ENCODE results near the gene LIMA1.

The LIMA1 gene

DNA sequence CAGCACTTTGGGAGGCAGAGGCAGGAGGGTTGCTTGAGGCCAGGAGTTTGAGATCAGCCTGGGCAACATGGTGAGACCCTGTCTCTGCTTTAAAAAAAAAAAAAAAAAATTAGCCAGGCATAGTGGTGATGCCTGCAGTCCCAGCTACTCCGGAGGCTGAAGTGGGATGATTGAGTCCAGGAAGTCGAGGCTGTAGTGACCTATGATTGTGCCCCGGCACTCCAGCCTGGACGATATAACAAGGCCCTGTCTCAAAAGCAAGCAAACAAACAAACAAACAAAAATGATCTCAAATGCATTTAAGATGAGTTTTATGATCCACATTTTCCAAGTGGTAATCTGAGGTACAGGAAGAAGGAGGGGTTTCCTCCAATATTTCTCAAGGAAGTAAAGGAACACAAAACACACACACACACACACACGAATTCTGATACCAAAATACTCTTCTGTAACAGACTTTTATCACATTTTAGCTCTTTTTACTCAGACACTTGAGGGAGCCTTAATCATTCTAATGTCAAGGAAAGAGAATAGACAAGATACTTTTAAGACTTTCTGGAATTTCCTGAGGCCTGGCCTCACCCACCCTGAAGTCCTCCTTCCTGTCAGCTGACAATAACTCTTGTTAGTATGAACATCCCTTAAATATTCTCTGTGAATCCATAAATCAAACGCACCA is 71.8 kb downstream of the LIMA1 start:
- WGBS (ENCODE audit: extremely low coverage, insufficient coverage, insufficient read length): no CpG with 5 or more reads among the region's 6 CpGs
- no peak overlapping the region for H2AK5ac ChIP-seq (ENCODE audit: low read length)
- peaks cover 16% of the 10 kb centered on the region in 2 experiments for H3K36me3 ChIP-seq (ENCODE audit: control insufficient read depth in 1 of 2, insufficient read depth in 2 of 2, low read length in 2 of 2)
- peak overlapping the region; percentile 46 for H2BK120ac ChIP-seq (ENCODE audit: insufficient read depth, low read length, poor library complexity)
- peak overlapping the region; percentile 52 for H4K91ac ChIP-seq (ENCODE audit: low read depth, low read length)
- peak overlapping the region; percentile 33 for H3K27ac ChIP-seq (ENCODE audit: low read depth, low read length)
- H3K14ac ChIP-seq (ENCODE audit: low read length): no peak overlapping the region
- no peak overlapping the region for H3K23ac ChIP-seq (ENCODE audit: low read length)
- no peak for DNase-seq
- H3K4ac ChIP-seq (ENCODE audit: low read depth, low read length): peak overlapping the region; percentile 99
- H2AFZ ChIP-seq (ENCODE audit: insufficient read depth, low read length, poor library complexity): no peak overlapping the region
- H2BK5ac ChIP-seq (ENCODE audit: low read depth, low read length, poor library complexity): peak overlapping the region; percentile 89
- H3K4me2 ChIP-seq (ENCODE audit: low read length): no peak overlapping the region
- no peaks in the 10 kb centered on the region for H3K9me3 ChIP-seq (ENCODE audit: insufficient read depth, low read depth, low read length)
- no peak overlapping the region for H2BK12ac ChIP-seq (ENCODE audit: low read length)
- H3K27me3 ChIP-seq (ENCODE audit: insufficient read depth, low read length): no peaks in the 10 kb centered on the region
- no peak overlapping the region for H4K8ac ChIP-seq (ENCODE audit: low read depth, low read length)
- peaks cover 2 to 6% of the 10 kb centered on the region in 2 experiments for H3K4me1 ChIP-seq (ENCODE audit: control insufficient read depth in 1 of 2, insufficient read depth in 2 of 2, low read length in 2 of 2)
- H3K4me3 ChIP-seq (ENCODE audit: low read depth, low read length): no peak overlapping the region
- H3K18ac ChIP-seq (ENCODE audit: low read length): peak overlapping the region; percentile 93
- no peak overlapping the region for H3K9ac ChIP-seq (ENCODE audit: low read length)
- peaks cover 10% of the 10 kb centered on the region for H3K79me2 ChIP-seq (ENCODE audit: control insufficient read depth, insufficient read depth, low read length, poor library complexity)
- H3K79me1 ChIP-seq (ENCODE audit: low read length): peaks cover 4% of the 10 kb centered on the region
- peak overlapping the region; percentile 81 for H4K12ac ChIP-seq (ENCODE audit: low read depth, low read length)

DNA sequence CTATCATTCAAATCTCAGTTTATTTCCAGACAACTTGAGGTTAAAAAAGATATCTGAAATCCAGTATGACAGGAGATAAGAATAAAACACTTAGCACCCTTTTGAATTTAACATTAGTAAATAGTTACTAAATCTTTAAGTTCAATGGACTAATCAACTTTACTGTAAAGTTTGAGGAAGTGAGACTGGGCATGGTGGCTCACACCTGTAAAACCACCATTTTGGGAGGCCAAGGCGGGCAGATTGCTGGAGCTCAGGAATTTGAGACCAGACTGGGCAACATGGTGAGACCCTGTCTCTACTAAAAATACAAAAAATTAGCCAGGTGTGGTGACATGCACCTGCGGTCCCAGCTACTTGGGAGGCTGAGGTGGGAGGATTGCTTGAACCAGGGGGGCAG is 75.9 kb downstream of the LIMA1 start:
- no peak overlapping the region for H2BK120ac ChIP-seq (ENCODE audit: insufficient read depth, low read length, poor library complexity)
- no peak overlapping the region for H3K23ac ChIP-seq (ENCODE audit: low read length)

DNA sequence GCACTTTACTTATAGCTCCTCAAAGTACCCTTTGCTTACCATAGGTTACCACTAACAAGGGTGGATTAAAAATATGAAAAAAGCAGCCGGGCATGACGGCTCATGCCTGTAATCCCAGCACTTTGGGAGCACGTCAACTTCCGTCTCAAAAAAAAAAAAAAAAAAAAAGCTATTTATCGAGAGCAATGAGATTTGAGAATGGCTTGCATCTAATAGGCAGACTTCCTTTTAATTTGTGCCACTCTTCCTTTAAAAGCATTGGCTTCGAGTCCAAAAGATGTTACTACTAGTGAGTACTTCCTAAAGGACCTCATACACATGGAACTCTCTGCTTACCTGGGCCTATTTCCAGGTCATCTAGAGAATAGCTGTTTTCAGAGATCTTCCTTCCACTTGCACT is 77.7 kb downstream of the LIMA1 start:
- Histone ChIP-seq H3K18ac (ENCODE audit: low read length) (no peak overlapping the region), H3K4me1 (ENCODE audit: control insufficient read depth in 1 of 2, insufficient read depth in 2 of 2, low read length in 2 of 2) (peaks cover 5 to 11% of the 10 kb centered on the region in 2 experiments), H3K79me1 (ENCODE audit: low read length) (peaks cover 7% of the 10 kb centered on the region), H4K8ac (ENCODE audit: low read depth, low read length) (no peak overlapping the region), H3K36me3 (ENCODE audit: control insufficient read depth in 1 of 2, insufficient read depth in 2 of 2, low read length in 2 of 2) (peaks cover 12 to 21% of the 10 kb centered on the region in 2 experiments), H3K9ac (ENCODE audit: low read length) (no peak overlapping the region), H3K4me3 (ENCODE audit: low read depth, low read length) (no peak overlapping the region), H4K91ac (ENCODE audit: low read depth, low read length) (no peak overlapping the region), H3K4me2 (ENCODE audit: low read length) (no peak overlapping the region), H3K79me2 (ENCODE audit: control insufficient read depth, insufficient read depth, low read length, poor library complexity) (no peaks in the 10 kb centered on the region), H4K12ac (ENCODE audit: low read depth, low read length) (no peak overlapping the region), H3K27me3 (ENCODE audit: insufficient read depth, low read length) (no peaks in the 10 kb centered on the region), H3K14ac (ENCODE audit: low read length) (no peak overlapping the region), H3K27ac (ENCODE audit: low read depth, low read length) (no peak overlapping the region), H3K9me3 (ENCODE audit: insufficient read depth, low read depth, low read length) (no peaks in the 10 kb centered on the region), H2BK5ac (ENCODE audit: low read depth, low read length, poor library complexity) (no peak overlapping the region), H2BK12ac (ENCODE audit: low read length) (no peak overlapping the region), H2BK120ac (ENCODE audit: insufficient read depth, low read length, poor library complexity) (no peak overlapping the region), H3K23ac (ENCODE audit: low read length) (no peak overlapping the region), H2AK5ac (ENCODE audit: low read length) (no peak overlapping the region), H3K4ac (ENCODE audit: low read depth, low read length) (peak overlapping the region; percentile 17), H2AFZ (ENCODE audit: insufficient read depth, low read length, poor library complexity) (no peak overlapping the region)
- no CpG with 5 or more reads among the region's 6 CpGs for WGBS (ENCODE audit: extremely low coverage, insufficient coverage, insufficient read length)
- no peak for DNase-seq

More for the DNA sequence above, 75.9 kb downstream of the LIMA1 start:
- Histone ChIP-seq H4K91ac (ENCODE audit: low read depth, low read length) (no peak overlapping the region), H3K27me3 (ENCODE audit: insufficient read depth, low read length) (no peaks in the 10 kb centered on the region), H3K79me2 (ENCODE audit: control insufficient read depth, insufficient read depth, low read length, poor library complexity) (peaks cover 3% of the 10 kb centered on the region), H3K4ac (ENCODE audit: low read depth, low read length) (peak overlapping the region; percentile 84), H4K8ac (ENCODE audit: low read depth, low read length) (no peak overlapping the region), H3K79me1 (ENCODE audit: low read length) (peaks cover 7% of the 10 kb centered on the region), H2AK5ac (ENCODE audit: low read length) (no peak overlapping the region), H3K14ac (ENCODE audit: low read length) (no peak overlapping the region), H2BK5ac (ENCODE audit: low read depth, low read length, poor library complexity) (no peak overlapping the region), H3K36me3 (ENCODE audit: control insufficient read depth in 1 of 2, insufficient read depth in 2 of 2, low read length in 2 of 2) (peaks cover 13 to 23% of the 10 kb centered on the region in 2 experiments), H3K4me2 (ENCODE audit: low read length) (no peak overlapping the region), H3K4me3 (ENCODE audit: low read depth, low read length) (no peak overlapping the region), H3K4me1 (ENCODE audit: control insufficient read depth in 1 of 2, insufficient read depth in 2 of 2, low read length in 2 of 2) (peaks cover 5 to 9% of the 10 kb centered on the region in 2 experiments), H3K9ac (ENCODE audit: low read length) (no peak overlapping the region), H3K18ac (ENCODE audit: low read length) (no peak overlapping the region), H3K27ac (ENCODE audit: low read depth, low read length) (no peak overlapping the region), H3K9me3 (ENCODE audit: insufficient read depth, low read depth, low read length) (no peaks in the 10 kb centered on the region), H2BK12ac (ENCODE audit: low read length) (no peak overlapping the region), H4K12ac (ENCODE audit: low read depth, low read length) (peak overlapping the region; percentile 24), H2AFZ (ENCODE audit: insufficient read depth, low read length, poor library complexity) (no peak overlapping the region)
- no peak for DNase-seq
- WGBS (ENCODE audit: extremely low coverage, insufficient coverage, insufficient read length): no CpG with 5 or more reads among the region's 2 CpGs

DNA sequence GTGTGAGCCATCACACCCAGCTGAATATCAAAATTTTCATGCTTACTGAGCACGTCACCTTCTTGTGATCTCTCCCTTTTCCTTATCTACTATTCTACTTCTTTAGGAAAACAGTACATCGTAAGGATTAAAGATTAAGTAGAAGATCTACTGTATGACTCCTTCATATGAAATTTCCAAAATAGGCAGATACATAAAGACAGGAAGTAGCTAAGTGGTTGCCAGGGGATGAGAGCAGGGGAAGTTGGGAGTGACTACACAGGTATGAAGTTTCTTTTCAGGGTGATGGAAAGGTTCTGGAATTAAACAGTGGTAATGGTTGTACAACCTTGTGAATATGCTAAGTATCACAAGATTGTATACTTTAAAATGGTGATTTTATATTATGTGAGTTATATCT is 79.6 kb downstream of the LIMA1 start:
- Histone ChIP-seq H3K4me3 (ENCODE audit: low read depth, low read length) (no peak overlapping the region), H3K4ac (ENCODE audit: low read depth, low read length) (no peak overlapping the region), H4K91ac (ENCODE audit: low read depth, low read length) (peak overlapping the region; percentile 63), H3K4me1 (ENCODE audit: control insufficient read depth in 1 of 2, insufficient read depth in 2 of 2, low read length in 2 of 2) (peaks cover 5 to 15% of the 10 kb centered on the region in 2 experiments), H3K23ac (ENCODE audit: low read length) (no peak overlapping the region), H3K14ac (ENCODE audit: low read length) (no peak overlapping the region), H2BK5ac (ENCODE audit: low read depth, low read length, poor library complexity) (no peak overlapping the region), H3K9ac (ENCODE audit: low read length) (no peak overlapping the region), H3K9me3 (ENCODE audit: insufficient read depth, low read depth, low read length) (no peaks in the 10 kb centered on the region), H4K12ac (ENCODE audit: low read depth, low read length) (no peak overlapping the region), H3K27me3 (ENCODE audit: insufficient read depth, low read length) (no peaks in the 10 kb centered on the region), H2AK5ac (ENCODE audit: low read length) (no peak overlapping the region), H2BK12ac (ENCODE audit: low read length) (no peak overlapping the region), H3K36me3 (ENCODE audit: control insufficient read depth in 1 of 2, insufficient read depth in 2 of 2, low read length in 2 of 2) (peaks cover 18 to 31% of the 10 kb centered on the region in 2 experiments), H3K27ac (ENCODE audit: low read depth, low read length) (peak overlapping the region; percentile 88), H3K18ac (ENCODE audit: low read length) (no peak overlapping the region), H3K4me2 (ENCODE audit: low read length) (no peak overlapping the region), H3K79me2 (ENCODE audit: control insufficient read depth, insufficient read depth, low read length, poor library complexity) (no peaks in the 10 kb centered on the region), H3K79me1 (ENCODE audit: low read length) (peaks cover 9% of the 10 kb centered on the region), H4K8ac (ENCODE audit: low read depth, low read length) (no peak overlapping the region), H2AFZ (ENCODE audit: insufficient read depth, low read length, poor library complexity) (no peak overlapping the region), H2BK120ac (ENCODE audit: insufficient read depth, low read length, poor library complexity) (no peak overlapping the region)
- DNase-seq: peak in 1 of 2 donors; percentile 25
- no CpG with 5 or more reads among the region's 2 CpGs for WGBS (ENCODE audit: extremely low coverage, insufficient coverage, insufficient read length)
